Stimulated activated CD8-positive, alpha-beta memory T cell treated with anti-CD3 and anti-CD28 coated beads, Interleukin-4, amount 100 ng/mL, for 4 hours (primary cell): ENCODE data around the gene MOB3B.
"Not testable (repeated sequence)": the region's sequence is repeated elsewhere in the genome, so short reads cannot be mapped to it uniquely, and the experiment has no call there.

Source experiments
- DNase-seq, 2 donors: peaks; one replicate each; pipeline ENCODE4 v3.0.0-alpha.2; 2020; ENCODE audit warnings: low read depth in 2 of 2, low spot score in 1 of 2

Gene MOB3B

GRCh38 chr9:27451207-27451797 is 78.3 kb downstream of the MOB3B start:
- no peak for DNase-seq

GRCh38 chr9:27450752-27451151 is 78.9 kb downstream of the MOB3B start:
- no peak for DNase-seq

GRCh38 chr9:27448356-27448755 is 81.3 kb downstream of the MOB3B start:
- DNase-seq = not testable (repeated sequence)

GRCh38 chr9:27447031-27447683 is 82.5 kb downstream of the MOB3B start:
- no peak for DNase-seq

- no peak for DNase-seq
Observed at GRCh38 chr9:27445688-27446087, 83.9 kb downstream of the MOB3B start.

GRCh38 chr9:27445057-27445595 is 84.5 kb downstream of the MOB3B start:
- DNase-seq = no peak

- DNase-seq = no peak
Observed at GRCh38 chr9:27442464-27442863, 87.2 kb downstream of the MOB3B start.

- DNase-seq = no peak
Observed at GRCh38 chr9:27441741-27442070, 87.9 kb downstream of the MOB3B start.

- DNase-seq = no peak
Observed at GRCh38 chr9:27440888-27441740, 88.5 kb downstream of the MOB3B start.

- DNase-seq = no peak
Observed at GRCh38 chr9:27438522-27438921, 91.1 kb downstream of the MOB3B start.

GRCh38 chr9:27437652-27438373 is 91.8 kb downstream of the MOB3B start:
- DNase-seq = no peak

GRCh38 chr9:27436234-27436633 is 93.4 kb downstream of the MOB3B start:
- DNase-seq = no peak

GRCh38 chr9:27433631-27434325 is 95.8 kb downstream of the MOB3B start:
- no peak for DNase-seq

GRCh38 chr9:27432308-27432707 is 97.3 kb downstream of the MOB3B start:
- no peak for DNase-seq

- no peak for DNase-seq
Observed at GRCh38 chr9:27431543-27432147, 98.0 kb downstream of the MOB3B start.

GRCh38 chr9:27430750-27431535 is 98.7 kb downstream of the MOB3B start:
- DNase-seq = no peak

GRCh38 chr9:27429917-27430316 is 99.7 kb downstream of the MOB3B start:
- no peak for DNase-seq

- no peak for DNase-seq
Observed at GRCh38 chr9:27429436-27429835, 100.2 kb downstream of the MOB3B start.

- no peak for DNase-seq
Observed at GRCh38 chr9:27428551-27428950, 101.1 kb downstream of the MOB3B start.

- no peak for DNase-seq
Observed at GRCh38 chr9:27427272-27427643, 102.4 kb downstream of the MOB3B start.
